C4-2B (cell line): ENCODE data around the gene KLK10.
"Not testable (repeated sequence)": the region's sequence is repeated elsewhere in the genome, so short reads cannot be mapped to it uniquely, and the experiment has no call there.

Experiments used
- ZFX ChIP-seq: fragments of 450-650 bp; IDR thresholded peaks from 2 replicates; pipeline ENCODE4 v1.6.1; 2017
- TF ChIP-seq, protein P1 (sequence below): fragments of 450-650 bp; conservative IDR thresholded peaks from 2 replicates; pipeline ENCODE4 v1.5.1; 2017; ENCODE audit warnings: mild to moderate bottlenecking

DNA sequence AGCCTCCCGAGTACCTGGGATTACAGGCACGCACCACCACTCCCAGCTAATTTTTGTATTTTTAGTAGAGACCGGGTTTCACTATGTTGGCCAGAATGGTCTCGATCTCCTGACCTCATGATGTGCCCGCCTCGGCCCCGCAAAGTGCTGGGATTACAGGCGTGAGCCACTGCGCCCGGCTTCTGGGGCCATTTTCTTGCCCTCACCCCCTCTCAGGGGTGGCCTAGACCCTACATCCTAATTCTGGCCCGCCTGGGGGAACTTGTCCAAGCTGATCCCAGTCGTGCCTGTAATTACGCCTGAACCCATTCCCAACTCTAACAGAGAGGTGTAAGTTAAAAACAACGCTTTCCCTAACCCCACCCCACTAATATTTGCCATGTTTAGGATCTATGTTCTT lies 35.1 kb downstream of the KLK10 start:
- TF ChIP-seq, protein P1, sequence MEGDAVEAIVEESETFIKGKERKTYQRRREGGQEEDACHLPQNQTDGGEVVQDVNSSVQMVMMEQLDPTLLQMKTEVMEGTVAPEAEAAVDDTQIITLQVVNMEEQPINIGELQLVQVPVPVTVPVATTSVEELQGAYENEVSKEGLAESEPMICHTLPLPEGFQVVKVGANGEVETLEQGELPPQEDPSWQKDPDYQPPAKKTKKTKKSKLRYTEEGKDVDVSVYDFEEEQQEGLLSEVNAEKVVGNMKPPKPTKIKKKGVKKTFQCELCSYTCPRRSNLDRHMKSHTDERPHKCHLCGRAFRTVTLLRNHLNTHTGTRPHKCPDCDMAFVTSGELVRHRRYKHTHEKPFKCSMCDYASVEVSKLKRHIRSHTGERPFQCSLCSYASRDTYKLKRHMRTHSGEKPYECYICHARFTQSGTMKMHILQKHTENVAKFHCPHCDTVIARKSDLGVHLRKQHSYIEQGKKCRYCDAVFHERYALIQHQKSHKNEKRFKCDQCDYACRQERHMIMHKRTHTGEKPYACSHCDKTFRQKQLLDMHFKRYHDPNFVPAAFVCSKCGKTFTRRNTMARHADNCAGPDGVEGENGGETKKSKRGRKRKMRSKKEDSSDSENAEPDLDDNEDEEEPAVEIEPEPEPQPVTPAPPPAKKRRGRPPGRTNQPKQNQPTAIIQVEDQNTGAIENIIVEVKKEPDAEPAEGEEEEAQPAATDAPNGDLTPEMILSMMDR = not testable (repeated sequence)
- TF ChIP-seq ZFX = not testable (repeated sequence)
